ENCODE results near the gene DDX24.

DDX24 gene

DNA sequence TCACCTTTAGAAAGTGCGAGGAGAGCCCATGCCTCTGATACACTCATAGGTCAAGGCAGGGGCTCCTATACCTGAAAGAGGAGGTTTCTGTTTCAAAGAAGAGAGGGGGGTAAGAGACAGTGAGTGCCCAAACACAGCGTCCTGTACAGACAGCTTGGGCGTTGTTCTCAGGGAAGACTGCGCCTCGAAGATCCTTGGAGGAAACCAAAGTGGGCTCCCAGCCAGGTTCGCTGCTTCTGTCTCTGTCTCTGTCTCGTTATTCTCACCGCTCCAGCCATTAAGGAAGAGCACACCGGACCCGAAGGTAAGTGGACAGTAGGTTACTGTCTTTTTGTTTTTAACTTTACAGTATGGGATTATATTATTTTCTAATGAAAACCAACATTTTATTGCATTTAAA, 23.7 kb upstream of the DDX24 start:
- TF ChIP-seq GATA3 (IDR thresholded peaks at IDR 0.05; ENCODE audit: low read depth, low read length) (no peak), GATA2 (IDR thresholded peaks at IDR 0.05; ENCODE audit: low read depth, low read length) (no peak)

DNA sequence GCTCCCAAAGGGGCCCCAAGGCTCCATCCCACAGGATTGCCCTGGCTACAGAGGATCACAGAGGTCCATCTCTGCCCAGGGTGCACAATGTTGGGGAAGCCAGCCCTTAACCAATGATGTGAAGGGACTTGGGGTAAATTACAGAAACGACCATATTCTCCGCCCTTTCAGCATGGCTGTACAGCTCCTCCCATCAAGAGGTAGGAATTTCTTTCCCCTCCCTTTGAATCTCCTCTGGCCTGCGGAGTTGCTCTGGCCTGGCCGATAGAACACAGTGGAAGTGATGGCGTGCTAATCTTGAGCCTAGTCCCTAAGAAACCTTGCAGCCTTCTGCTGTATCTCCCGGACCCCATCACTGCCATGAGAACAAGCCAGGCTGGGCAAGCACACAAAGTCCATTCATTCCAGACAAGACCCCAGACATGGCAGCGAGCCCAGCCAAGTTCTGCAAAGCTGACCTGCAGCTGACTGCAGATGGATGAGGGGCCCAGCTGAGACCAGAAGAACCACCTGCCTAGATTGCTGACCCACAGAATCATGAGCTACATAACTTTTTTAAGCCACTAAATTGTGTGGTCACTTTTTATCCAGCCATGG, 22.6 kb upstream of the DDX24 start:
- TF ChIP-seq GATA2 (IDR thresholded peaks at IDR 0.05; ENCODE audit: low read depth, low read length): no peak
- no peak for TF ChIP-seq GATA3 (IDR thresholded peaks at IDR 0.05; ENCODE audit: low read depth, low read length)

DNA sequence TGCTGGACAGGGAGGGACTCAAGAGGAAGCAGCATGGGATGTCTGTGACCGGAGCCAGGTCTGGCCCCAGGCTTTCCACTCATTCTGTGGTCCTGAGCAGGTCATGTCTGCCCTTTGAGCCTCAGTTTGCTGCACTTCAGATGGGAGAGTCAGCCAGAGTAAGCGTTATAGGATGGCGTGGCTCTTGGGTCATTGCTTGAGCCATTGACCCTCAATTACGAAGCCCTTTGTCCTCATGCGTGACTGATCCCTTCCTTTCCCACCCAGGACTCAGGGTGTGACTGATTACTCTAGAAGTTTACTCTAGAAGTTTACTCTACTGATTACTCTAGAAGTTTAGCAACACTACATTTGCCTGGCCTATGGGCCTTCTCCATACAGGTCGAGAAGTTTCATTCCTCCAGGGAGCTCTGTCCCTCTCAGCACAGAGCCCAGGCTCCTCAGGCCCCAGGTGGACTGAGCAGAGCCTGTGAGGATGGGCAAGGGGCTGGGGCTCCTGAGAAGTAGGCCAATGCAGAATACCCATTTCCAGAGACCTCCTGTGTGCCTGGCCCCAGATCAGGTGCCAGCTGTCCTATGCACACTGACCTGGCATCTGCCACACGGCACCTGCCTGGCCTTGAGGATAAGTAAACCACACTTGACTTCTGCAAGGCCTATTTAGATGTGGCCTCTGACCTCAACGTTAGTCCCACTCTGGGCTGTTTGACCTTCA, 21.9 kb upstream of the DDX24 start:
- no peak for TF ChIP-seq GATA3 (IDR thresholded peaks at IDR 0.05; ENCODE audit: low read depth, low read length)
- TF ChIP-seq GATA2 (IDR thresholded peaks at IDR 0.05; ENCODE audit: low read depth, low read length): no peak

DNA sequence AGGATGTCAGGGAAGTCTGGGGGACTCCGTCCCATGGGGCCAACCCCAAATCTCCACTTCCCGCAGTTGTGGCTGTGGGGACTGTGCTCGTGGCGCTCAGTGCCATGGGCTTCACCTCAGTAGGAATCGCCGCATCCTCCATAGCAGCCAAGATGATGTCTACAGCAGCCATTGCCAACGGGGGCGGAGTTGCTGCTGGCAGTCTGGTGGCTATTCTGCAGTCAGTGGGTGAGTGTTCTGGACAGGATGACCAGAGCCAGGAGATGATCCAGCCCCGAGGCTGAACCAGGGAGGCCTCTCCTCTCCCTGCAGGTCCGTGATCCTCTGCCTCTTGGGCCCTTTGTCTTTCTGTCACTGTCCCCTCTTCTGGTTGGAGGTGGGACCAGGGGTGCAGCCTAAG, 20.7 kb upstream of the DDX24 start:
- no peak for TF ChIP-seq GATA3 (IDR thresholded peaks at IDR 0.05; ENCODE audit: low read depth, low read length)

DNA sequence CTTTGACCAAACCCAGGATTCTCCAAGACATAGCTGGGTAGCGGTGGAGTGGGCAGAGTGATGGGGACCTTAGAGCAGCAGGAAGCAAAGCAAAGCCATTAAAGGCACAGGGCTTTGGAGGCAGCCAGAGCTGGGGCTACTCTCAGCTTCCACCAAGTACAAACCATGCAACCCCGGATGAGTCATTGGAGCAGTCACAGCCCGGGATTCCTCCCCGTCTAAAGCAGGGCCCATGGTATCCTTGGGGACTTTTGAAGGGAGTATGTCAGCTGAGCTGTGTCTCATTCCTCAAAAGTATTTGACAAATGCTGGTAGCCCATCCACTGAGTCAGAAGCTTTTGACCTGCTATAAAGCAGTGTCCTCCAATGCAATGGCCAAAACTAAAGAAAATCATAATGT, 19.8 kb upstream of the DDX24 start:
- TF ChIP-seq GATA3 (IDR thresholded peaks at IDR 0.05; ENCODE audit: low read depth, low read length) (no peak), GATA2 (IDR thresholded peaks at IDR 0.05; ENCODE audit: low read depth, low read length) (no peak)

DNA sequence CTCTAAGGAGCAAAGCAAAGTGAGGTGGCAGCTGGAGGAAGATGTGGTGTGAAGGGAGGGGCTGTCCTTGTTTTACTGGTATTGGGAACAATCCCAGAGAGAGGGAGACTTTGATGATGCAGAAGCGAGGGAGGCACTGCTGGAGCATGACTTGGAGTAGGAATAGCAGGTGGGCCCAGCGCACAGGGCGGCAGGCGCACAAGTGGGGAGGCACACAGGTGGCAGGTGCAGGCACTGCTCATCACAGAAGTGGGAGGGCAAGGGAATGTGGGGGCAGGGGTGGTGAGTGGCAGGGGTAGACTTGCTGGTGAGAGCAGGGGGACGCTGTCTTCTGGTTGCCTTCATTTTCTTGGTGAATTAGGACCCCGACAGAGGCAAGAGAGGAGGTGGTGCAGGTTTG, 18.0 kb upstream of the DDX24 start:
- TF ChIP-seq GATA2 (IDR thresholded peaks at IDR 0.05; ENCODE audit: low read depth, low read length) (no peak), GATA3 (IDR thresholded peaks at IDR 0.05; ENCODE audit: low read depth, low read length) (no peak)

DNA sequence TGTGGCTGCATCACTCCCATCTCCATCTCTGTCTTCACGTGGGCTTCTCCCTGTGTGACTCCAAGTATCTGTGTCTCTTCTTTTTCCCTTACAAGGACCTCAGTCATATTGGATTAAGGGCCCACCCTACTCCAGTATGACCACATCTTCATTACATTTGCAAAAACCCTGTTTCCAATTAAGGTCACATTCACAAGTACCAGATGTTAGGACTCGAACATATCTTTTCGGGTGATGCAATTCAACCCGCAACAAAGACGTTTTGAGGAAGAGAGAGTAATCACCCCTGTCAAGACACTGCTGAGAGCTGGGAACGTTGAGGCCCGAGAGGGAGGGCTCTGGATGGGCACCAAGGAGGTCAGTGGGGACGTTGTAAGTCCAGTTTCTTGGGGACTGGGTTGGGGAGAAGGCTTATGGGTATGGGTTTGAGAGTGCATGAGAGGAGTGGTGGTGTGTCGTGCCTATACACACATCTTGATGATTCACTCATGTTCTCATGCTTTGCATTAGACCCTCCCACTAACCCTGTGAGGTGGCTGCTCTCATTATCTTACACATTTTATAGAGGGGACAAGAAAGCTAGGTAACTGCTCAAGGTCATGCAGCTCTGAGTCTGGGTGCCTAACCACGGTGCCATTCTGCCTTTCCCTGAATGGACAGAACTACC, 17.5 kb upstream of the DDX24 start:
- TF ChIP-seq GATA2 (IDR thresholded peaks at IDR 0.05; ENCODE audit: low read depth, low read length) (no peak), GATA3 (IDR thresholded peaks at IDR 0.05; ENCODE audit: low read depth, low read length) (no peak)

DNA sequence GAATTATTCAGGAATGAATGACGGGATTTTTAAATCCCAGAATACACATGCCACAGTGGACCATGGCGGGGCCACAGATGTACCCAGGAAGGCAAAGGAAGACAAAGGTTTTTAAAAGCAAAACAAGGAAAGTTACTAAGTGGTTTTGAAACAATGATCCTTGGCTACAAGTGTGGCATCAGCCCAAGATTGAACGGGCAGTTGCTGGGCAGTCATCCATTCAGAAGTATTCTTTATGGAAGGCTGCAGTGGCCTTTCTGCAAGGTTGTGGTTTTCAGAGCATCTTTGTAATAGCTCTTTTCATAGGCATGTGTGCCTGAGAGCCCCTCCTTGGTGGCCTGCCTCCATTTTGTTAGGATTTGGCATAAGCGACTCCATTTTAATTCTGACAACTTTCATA, 16.1 kb upstream of the DDX24 start:
- TF ChIP-seq GATA3 (IDR thresholded peaks at IDR 0.05; ENCODE audit: low read depth, low read length) (no peak), GATA2 (IDR thresholded peaks at IDR 0.05; ENCODE audit: low read depth, low read length) (no peak)

DNA sequence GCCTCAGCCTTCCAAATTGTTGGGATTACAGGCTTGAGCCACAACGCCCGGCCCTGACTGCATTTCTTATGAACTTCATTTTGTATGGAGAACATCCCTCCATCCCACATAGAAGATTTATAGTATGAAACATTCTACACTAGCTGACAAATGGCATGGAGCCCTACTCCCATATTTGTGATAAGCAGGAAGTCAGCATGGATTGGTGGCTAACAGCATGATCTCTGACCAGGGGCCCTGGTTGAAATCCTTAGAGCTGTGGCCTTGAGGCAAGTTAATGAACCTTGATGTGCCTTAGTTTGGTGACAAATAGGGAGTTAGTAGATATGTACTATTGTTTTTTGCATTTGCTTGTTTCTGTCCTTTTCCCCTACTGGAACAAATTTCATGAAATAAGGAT, 12.4 kb upstream of the DDX24 start:
- TF ChIP-seq GATA3 (IDR thresholded peaks at IDR 0.05; ENCODE audit: low read depth, low read length) (no peak), GATA2 (IDR thresholded peaks at IDR 0.05; ENCODE audit: low read depth, low read length) (no peak)

DNA sequence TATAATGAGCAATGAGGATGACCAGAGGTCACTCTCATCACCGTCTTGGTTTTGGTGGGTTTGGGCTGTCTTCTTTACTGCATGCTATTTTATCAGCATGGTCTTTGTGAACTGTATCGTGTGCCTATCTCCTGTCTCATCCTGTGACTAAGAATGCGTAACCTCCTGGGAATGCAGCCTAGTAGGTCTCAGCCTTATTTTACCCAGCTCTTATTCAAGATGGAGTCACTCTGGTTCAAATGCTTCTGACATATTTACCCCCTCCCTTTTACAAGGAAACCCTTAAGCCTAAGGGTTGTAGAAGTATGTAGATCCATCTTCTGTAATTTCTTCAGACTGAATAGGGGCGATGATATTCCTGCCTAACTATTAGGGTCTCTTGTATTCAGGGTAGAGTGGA, 8.5 kb upstream of the DDX24 start:
- TF ChIP-seq GATA2 (IDR thresholded peaks at IDR 0.05; ENCODE audit: low read depth, low read length) (no peak), GATA3 (IDR thresholded peaks at IDR 0.05; ENCODE audit: low read depth, low read length) (no peak)

DNA sequence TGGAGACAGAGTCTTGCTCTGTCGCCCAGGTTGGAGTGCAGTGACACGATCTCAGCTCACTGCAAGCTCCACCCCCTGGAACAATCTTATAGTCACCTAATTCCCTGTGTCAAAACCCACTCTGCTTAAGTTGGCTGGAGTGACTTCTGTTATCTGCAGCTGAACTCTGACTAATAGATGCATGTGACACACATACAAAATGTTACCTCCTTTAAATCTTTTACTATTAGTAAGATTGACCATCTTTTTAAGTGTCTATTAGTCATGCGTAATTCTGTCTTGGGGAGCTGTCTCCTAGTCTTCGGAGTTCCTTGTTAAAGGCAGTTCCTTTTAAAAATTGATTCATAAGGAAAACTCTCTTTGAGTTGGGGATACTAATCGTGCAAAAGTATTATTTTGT, 7.5 kb upstream of the DDX24 start:
- no peak for TF ChIP-seq GATA2 (IDR thresholded peaks at IDR 0.05; ENCODE audit: low read depth, low read length)
- no peak for TF ChIP-seq GATA3 (IDR thresholded peaks at IDR 0.05; ENCODE audit: low read depth, low read length)

DNA sequence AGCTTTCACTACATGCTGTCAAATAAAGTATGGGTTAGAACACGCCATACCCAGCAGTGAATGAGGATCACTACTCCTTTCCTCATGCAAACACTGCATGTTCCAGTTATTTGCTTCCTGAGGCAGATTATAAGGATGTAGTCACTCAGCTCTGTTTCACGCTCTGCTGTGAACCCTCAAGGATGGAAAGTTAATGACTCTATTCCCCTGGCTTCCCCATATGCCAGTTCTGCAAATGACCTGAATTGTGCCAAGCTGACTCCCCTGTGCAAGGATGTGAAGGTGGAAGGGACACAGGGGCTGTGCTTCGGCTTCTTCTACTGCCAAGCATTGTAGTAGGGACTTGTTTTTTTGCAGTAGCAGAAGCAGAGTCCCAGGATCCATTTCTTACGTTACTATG, 6.9 kb upstream of the DDX24 start:
- TF ChIP-seq GATA3 (IDR thresholded peaks at IDR 0.05; ENCODE audit: low read depth, low read length): no peak
- no peak for TF ChIP-seq GATA2 (IDR thresholded peaks at IDR 0.05; ENCODE audit: low read depth, low read length)

DNA sequence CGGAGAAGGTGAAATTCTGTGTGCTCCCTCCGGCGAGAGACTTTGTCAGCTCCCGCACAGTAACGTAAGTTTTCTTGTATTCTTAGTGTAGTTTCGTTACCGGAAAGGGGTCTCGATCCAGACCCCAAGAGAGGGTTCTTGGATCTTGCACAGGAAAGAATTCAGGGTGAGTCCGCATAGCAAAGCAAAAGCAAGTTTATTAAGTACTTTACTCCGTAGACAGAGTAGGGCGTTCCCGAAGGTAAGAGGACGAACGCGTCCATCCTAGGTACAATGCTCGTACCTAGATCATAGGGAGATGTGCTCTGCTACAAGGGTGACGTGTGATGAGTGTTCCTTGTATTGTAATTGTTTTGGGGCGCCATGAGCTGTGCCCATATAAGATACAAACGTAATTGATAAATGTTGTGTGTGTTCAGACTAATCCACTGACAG, 401 bp upstream of the DDX24 start:
- no peak for TF ChIP-seq GATA3 (IDR thresholded peaks at IDR 0.05; ENCODE audit: low read depth, low read length)
- TF ChIP-seq GATA2 (IDR thresholded peaks at IDR 0.05; ENCODE audit: low read depth, low read length): no peak

DNA sequence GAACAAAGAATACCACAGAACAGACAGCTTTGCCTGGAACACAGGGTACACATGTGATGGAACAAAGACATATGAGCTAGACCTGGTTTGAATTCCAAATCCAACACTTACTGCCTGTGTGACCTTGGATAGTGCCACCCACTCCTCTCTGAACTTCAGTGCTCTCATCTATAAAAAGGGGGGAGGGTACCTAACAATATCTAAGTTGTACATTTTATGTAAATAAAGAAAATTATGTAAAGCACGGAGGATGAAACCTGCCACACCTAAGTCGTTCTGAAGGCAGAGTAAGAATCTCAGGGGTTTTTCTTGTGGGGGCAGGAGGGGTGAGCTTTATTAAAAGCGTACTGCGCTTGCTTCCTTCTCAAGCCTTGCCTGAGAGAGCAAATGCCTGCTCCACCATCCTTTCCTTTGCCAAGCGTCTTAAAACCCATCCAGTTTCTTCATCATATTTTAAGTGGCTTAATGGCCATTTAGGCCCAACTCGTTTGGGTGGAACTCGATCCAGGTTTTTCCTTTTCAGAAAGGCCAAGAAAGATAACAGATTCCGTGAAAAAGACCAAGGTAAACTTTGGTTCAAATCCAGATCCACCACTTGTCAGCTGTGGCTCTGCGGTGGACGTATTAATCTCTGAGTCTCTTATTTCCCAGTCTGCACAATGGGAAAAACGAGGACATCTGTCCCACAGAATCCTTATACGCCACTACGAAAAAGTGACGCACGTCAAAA, 946 bp downstream of the DDX24 start:
- TF ChIP-seq GATA2 (IDR thresholded peaks at IDR 0.05; ENCODE audit: low read depth, low read length) (no peak), GATA3 (IDR thresholded peaks at IDR 0.05; ENCODE audit: low read depth, low read length) (no peak)
